ENCODE measurements around the gene EPHA3. TPM values are rescaled to one million over a fixed set of nuclear protein-coding genes. Genes with fewer than 3 reads are reported as not detected.

Gene EPHA3
- total RNA-seq, 2 donors from 2014 or later: 9.4 to 11.9 TPM

GRCh38 chr3:89289574-89290190 lies 182.3 kb downstream of the EPHA3 start:
- intact Hi-C loops (cut with DNase I): no loop called here
- 80% methylated on average over 5 of the region's 5 CpGs for WGBS
- H3K36me3 ChIP-seq: no peaks in the 10 kb centered on the region
- no peaks in the 10 kb centered on the region for H3K27me3 ChIP-seq (replicated peaks; ENCODE audit: insufficient read depth)
- no peak overlapping the region for H3K27ac ChIP-seq
- TF ChIP-seq CTCF (IDR thresholded peaks at IDR 0.05): no peak
- no peak for TF ChIP-seq POLR2AphosphoS5 (IDR thresholded peaks at IDR 0.05)
- no peak for TF ChIP-seq POLR2A (IDR thresholded peaks at IDR 0.05)
- no peak for DNase-seq (ENCODE audit: low spot score)
- H3K4me3 ChIP-seq: no peak overlapping the region
- H3K4me1 ChIP-seq (replicated peaks): no peaks in the 10 kb centered on the region
- H3K9me3 ChIP-seq: no peaks in the 10 kb centered on the region

GRCh38 chr3:89297199-89297598 lies 189.8 kb downstream of the EPHA3 start:
- Histone ChIP-seq H3K27me3 (replicated peaks; ENCODE audit: insufficient read depth) (no peaks in the 10 kb centered on the region), H3K27ac (no peak overlapping the region), H3K4me1 (replicated peaks) (no peaks in the 10 kb centered on the region), H3K9me3 (no peaks in the 10 kb centered on the region), H3K36me3 (no peaks in the 10 kb centered on the region), H3K4me3 (no peak overlapping the region)
- intact Hi-C loops (cut with DNase I): no loop called here
- no peak for TF ChIP-seq POLR2AphosphoS5 (IDR thresholded peaks at IDR 0.05)
- TF ChIP-seq CTCF (IDR thresholded peaks at IDR 0.05): no peak
- TF ChIP-seq POLR2A (IDR thresholded peaks at IDR 0.05): no peak
- 91% methylated on average over 1 of the region's 1 CpG for WGBS
- DNase-seq (ENCODE audit: low spot score): no peak

- intact Hi-C loops (cut with DNase I): no loop called here
- H3K4me3 ChIP-seq: no peak overlapping the region
- H3K9me3 ChIP-seq: no peaks in the 10 kb centered on the region
- WGBS: 73% methylated on average over 2 of the region's 2 CpGs
- no peaks in the 10 kb centered on the region for H3K36me3 ChIP-seq
- no peaks in the 10 kb centered on the region for H3K4me1 ChIP-seq (replicated peaks)
- DNase-seq (ENCODE audit: low spot score): no peak
- no peaks in the 10 kb centered on the region for H3K27me3 ChIP-seq (replicated peaks; ENCODE audit: insufficient read depth)
- no peak overlapping the region for H3K27ac ChIP-seq
- TF ChIP-seq CTCF (IDR thresholded peaks at IDR 0.05) (no peak), POLR2A (IDR thresholded peaks at IDR 0.05) (no peak), POLR2AphosphoS5 (IDR thresholded peaks at IDR 0.05) (no peak)
Observed at GRCh38 chr3:89300526-89300925, 193.1 kb downstream of the EPHA3 start.

- Histone ChIP-seq H3K27ac (no peak overlapping the region), H3K9me3 (no peaks in the 10 kb centered on the region), H3K27me3 (replicated peaks; ENCODE audit: insufficient read depth) (no peaks in the 10 kb centered on the region), H3K4me3 (no peak overlapping the region), H3K36me3 (no peaks in the 10 kb centered on the region), H3K4me1 (replicated peaks) (no peaks in the 10 kb centered on the region)
- intact Hi-C loops (cut with DNase I): no loop called here
- TF ChIP-seq CTCF (IDR thresholded peaks at IDR 0.05) (no peak), POLR2AphosphoS5 (IDR thresholded peaks at IDR 0.05) (no peak), POLR2A (IDR thresholded peaks at IDR 0.05) (no peak)
- WGBS: 25% methylated on average over 2 of the region's 2 CpGs
- no peak for DNase-seq (ENCODE audit: low spot score)
Observed at GRCh38 chr3:89300981-89301380, 193.6 kb downstream of the EPHA3 start.

GRCh38 chr3:89303701-89304100 lies 196.3 kb downstream of the EPHA3 start:
- Histone ChIP-seq H3K9me3 (no peaks in the 10 kb centered on the region), H3K4me3 (no peak overlapping the region), H3K27ac (no peak overlapping the region), H3K4me1 (replicated peaks) (no peaks in the 10 kb centered on the region), H3K36me3 (no peaks in the 10 kb centered on the region), H3K27me3 (replicated peaks; ENCODE audit: insufficient read depth) (no peaks in the 10 kb centered on the region)
- intact Hi-C loops (cut with DNase I): no loop called here
- TF ChIP-seq POLR2A (IDR thresholded peaks at IDR 0.05) (no peak), CTCF (IDR thresholded peaks at IDR 0.05) (no peak), POLR2AphosphoS5 (IDR thresholded peaks at IDR 0.05) (no peak)
- no peak for DNase-seq (ENCODE audit: low spot score)

Data from prostate gland (tissue), 2 donors.